HG03066 (cell line): ENCODE results near the gene MRPS9.

Experiments
- ATAC-seq: cut with Tn5 transposase; IDR thresholded peaks from one replicate; pipeline ENCODE4 v1.9.1; 2021; ENCODE audit warnings: low read depth; ENCODE audit not compliant: unreplicated experiment

Gene MRPS9

GRCh38 chr2:105037572-105038382 lies at the start of gene MRPS9:
Gene MRPS9, plus strand, starts transcription at chr2:105038069. Its CDS starts 24 bp downstream, at chr2:105038093.
- peak; percentile 100 for ATAC-seq

GRCh38 chr2:105005181-105005951 lies 32.5 kb upstream of the MRPS9 start:
- no peak for ATAC-seq

- ATAC-seq: no peak
Observed at GRCh38 chr2:105007367-105007766, 30.5 kb upstream of the MRPS9 start.

GRCh38 chr2:105032476-105032875 lies 5.4 kb upstream of the MRPS9 start:
- no peak for ATAC-seq

GRCh38 chr2:105034170-105034569 lies 3.7 kb upstream of the MRPS9 start:
- no peak for ATAC-seq

GRCh38 chr2:105038383-105039061 lies 653 bp downstream of the MRPS9 start:
- ATAC-seq: no peak

- ATAC-seq: no peak
Observed at GRCh38 chr2:105039559-105039958, 1.7 kb downstream of the MRPS9 start.

GRCh38 chr2:105042189-105042588 lies 4.3 kb downstream of the MRPS9 start:
- ATAC-seq: no peak

- no peak for ATAC-seq
Observed at GRCh38 chr2:105052773-105053172, 14.9 kb downstream of the MRPS9 start.

- ATAC-seq: no peak
Observed at GRCh38 chr2:105055613-105056012, 17.7 kb downstream of the MRPS9 start.

GRCh38 chr2:105056245-105056644 lies 18.4 kb downstream of the MRPS9 start:
- no peak for ATAC-seq

GRCh38 chr2:105057005-105057404 lies 19.1 kb downstream of the MRPS9 start:
- no peak for ATAC-seq

- no peak for ATAC-seq
Observed at GRCh38 chr2:105061560-105061959, 23.7 kb downstream of the MRPS9 start.

GRCh38 chr2:105062158-105062557 lies 24.3 kb downstream of the MRPS9 start:
- no peak for ATAC-seq

GRCh38 chr2:105068387-105068786 lies 30.5 kb downstream of the MRPS9 start:
- no peak for ATAC-seq

- ATAC-seq: no peak
Observed at GRCh38 chr2:105068875-105069274, 31.0 kb downstream of the MRPS9 start.

- ATAC-seq: no peak
Observed at GRCh38 chr2:105070010-105070865, 32.4 kb downstream of the MRPS9 start.

- ATAC-seq: no peak
Observed at GRCh38 chr2:105071379-105071778, 33.5 kb downstream of the MRPS9 start.

GRCh38 chr2:105072039-105072438 lies 34.2 kb downstream of the MRPS9 start:
- peak; percentile 57 for ATAC-seq

- no peak for ATAC-seq
Observed at GRCh38 chr2:105073591-105073990, 35.7 kb downstream of the MRPS9 start.
